Glutamatergic neuron (in vitro differentiated cells): ENCODE data around the gene FRMD3. TPM values are rescaled to one million over a fixed set of nuclear protein-coding genes. Genes with fewer than 3 reads are reported as not detected.

ENCODE experiments used
- DNase-seq: peaks from one replicate; pipeline ENCODE4 v3.0.0; 2022
- H3K27ac Mint-ChIP-seq: one replicate; pipeline ENCODE4 v1.8.0; 2020; ENCODE audit warnings: mild to moderate bottlenecking, mixed read lengths, inconsistent platforms; ENCODE audit not compliant: unreplicated experiment
- H3K27me3 Mint-ChIP-seq: one replicate; pipeline ENCODE4 v1.8.0; 2020; ENCODE audit warnings: mild to moderate bottlenecking, moderate library complexity, mixed read lengths, inconsistent platforms; ENCODE audit not compliant: unreplicated experiment
- H3K36me3 Mint-ChIP-seq: one replicate; pipeline ENCODE4 v1.8.0; 2020; ENCODE audit warnings: mild to moderate bottlenecking, mixed read lengths, inconsistent platforms; ENCODE audit not compliant: unreplicated experiment
- H3K4me1 Mint-ChIP-seq: one replicate; pipeline ENCODE4 v1.8.0; 2020; ENCODE audit warnings: mild to moderate bottlenecking, low read depth, mixed read lengths, inconsistent platforms; ENCODE audit not compliant: unreplicated experiment
- H3K4me3 Mint-ChIP-seq: one replicate; pipeline ENCODE4 v1.8.0; 2020; ENCODE audit warnings: mild to moderate bottlenecking, mixed read lengths, inconsistent platforms; ENCODE audit not compliant: unreplicated experiment
- H3K9me3 Mint-ChIP-seq: one replicate; pipeline ENCODE4 v1.8.0; 2020; ENCODE audit warnings: mild to moderate bottlenecking, moderate library complexity, mixed read lengths, inconsistent platforms; ENCODE audit not compliant: unreplicated experiment
- total RNA-seq: library from RNA; stranded (reverse); fragmentation: NEBNext Ultra II Directional; extraction: Animal tissue kit (Norgen Biotek cat#: 25700); gene quantifications from one replicate; pipeline ENCODE4 v1.2.1, GENCODE V29; 2021; ENCODE audit not compliant: unreplicated experiment
- TF ChIP-seq, protein P1 (sequence below): fragments of 200-600 bp; sonication (generic); IDR thresholded peaks from one replicate; pipeline ENCODE4 v1.5.0; 2021; ENCODE audit not compliant: partially characterized antibody, unreplicated experiment

The FRMD3 gene
- total RNA-seq, 1 donor from 2014 or later, result 20.7 TPM

DNA sequence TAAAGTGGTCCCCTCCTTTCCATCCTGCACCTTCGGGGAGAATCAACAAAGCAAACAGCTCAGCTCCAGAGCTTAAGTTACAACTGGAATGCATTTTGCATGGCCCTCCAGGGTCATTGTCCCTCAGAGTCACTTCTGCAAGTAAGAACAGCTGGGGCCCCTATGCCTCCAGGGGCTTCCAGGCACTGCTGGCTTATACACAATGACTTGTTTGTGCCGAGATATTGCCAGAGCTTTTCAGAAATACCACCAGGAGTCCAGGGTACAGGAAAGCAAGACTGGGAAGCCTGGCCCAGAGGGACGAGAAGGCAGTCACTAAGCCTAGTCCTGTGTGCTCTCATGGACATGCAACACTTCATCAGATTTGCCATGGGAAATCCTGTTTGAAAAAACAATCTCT, 11.3 kb downstream of the FRMD3 start:
- H3K9me3 Mint-ChIP-seq, result peaks cover 2% of the 10 kb centered on the region
- H3K4me3 Mint-ChIP-seq, result peak overlapping the region; percentile 39
- H3K27me3 Mint-ChIP-seq, result no peaks in the 10 kb centered on the region
- no peaks in the 10 kb centered on the region for H3K36me3 Mint-ChIP-seq
- TF ChIP-seq, protein P1, sequence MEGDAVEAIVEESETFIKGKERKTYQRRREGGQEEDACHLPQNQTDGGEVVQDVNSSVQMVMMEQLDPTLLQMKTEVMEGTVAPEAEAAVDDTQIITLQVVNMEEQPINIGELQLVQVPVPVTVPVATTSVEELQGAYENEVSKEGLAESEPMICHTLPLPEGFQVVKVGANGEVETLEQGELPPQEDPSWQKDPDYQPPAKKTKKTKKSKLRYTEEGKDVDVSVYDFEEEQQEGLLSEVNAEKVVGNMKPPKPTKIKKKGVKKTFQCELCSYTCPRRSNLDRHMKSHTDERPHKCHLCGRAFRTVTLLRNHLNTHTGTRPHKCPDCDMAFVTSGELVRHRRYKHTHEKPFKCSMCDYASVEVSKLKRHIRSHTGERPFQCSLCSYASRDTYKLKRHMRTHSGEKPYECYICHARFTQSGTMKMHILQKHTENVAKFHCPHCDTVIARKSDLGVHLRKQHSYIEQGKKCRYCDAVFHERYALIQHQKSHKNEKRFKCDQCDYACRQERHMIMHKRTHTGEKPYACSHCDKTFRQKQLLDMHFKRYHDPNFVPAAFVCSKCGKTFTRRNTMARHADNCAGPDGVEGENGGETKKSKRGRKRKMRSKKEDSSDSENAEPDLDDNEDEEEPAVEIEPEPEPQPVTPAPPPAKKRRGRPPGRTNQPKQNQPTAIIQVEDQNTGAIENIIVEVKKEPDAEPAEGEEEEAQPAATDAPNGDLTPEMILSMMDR, result no peak
- no peak overlapping the region for H3K27ac Mint-ChIP-seq
- peaks cover 10% of the 10 kb centered on the region for H3K4me1 Mint-ChIP-seq
- DNase-seq, result peak; percentile 52

DNA sequence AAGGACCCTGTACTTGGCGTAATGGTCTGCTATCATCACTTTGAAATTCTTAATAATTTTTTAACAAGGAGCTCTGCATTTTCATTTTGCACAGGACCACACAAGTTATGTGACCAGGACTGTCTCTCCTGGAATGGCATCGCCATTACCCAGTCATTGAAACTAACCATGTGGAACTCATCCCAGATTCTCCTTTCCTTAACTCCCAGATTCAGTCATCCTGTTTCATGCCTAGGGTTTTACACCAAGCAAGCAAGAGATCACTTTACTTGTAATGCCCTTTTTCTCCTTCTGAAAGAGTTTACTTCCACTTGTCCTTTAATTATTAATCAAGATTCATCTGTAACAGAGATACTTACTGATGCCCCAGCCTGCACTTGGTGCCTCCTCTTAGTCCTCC, 12.0 kb downstream of the FRMD3 start:
- peak overlapping the region; percentile 3 for H3K4me3 Mint-ChIP-seq
- H3K27me3 Mint-ChIP-seq, result no peaks in the 10 kb centered on the region
- no peak overlapping the region for H3K27ac Mint-ChIP-seq
- TF ChIP-seq, protein P1, result no peak
- DNase-seq, result no peak
- peaks cover 2% of the 10 kb centered on the region for H3K9me3 Mint-ChIP-seq
- no peaks in the 10 kb centered on the region for H3K36me3 Mint-ChIP-seq
- H3K4me1 Mint-ChIP-seq, result peaks cover 10% of the 10 kb centered on the region

DNA sequence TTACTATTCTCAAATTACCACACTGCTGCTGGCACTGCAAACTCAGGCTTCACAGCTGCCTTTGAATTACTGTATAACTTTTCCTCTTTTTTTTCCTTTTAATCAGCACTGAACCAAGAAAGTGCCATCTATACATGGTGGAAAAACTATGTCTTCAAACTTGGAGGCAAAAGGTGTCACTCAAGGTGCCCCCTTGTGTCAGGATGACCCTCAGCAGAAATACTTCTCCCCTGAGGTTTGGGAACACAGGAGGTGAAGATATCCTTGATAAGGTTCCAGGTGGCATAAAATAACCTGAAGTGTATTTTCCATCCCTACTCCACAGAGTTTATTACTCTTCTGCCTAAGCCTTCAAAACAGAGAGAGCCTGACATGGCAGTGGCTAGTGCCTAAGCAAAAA, 14.5 kb downstream of the FRMD3 start:
- Mint-ChIP-seq H3K27me3 (no peaks in the 10 kb centered on the region), H3K36me3 (no peaks in the 10 kb centered on the region), H3K9me3 (no peaks in the 10 kb centered on the region), H3K27ac (no peak overlapping the region), H3K4me1 (peaks cover 10% of the 10 kb centered on the region), H3K4me3 (no peak overlapping the region)
- DNase-seq, result no peak
- TF ChIP-seq, protein P1, result no peak

DNA sequence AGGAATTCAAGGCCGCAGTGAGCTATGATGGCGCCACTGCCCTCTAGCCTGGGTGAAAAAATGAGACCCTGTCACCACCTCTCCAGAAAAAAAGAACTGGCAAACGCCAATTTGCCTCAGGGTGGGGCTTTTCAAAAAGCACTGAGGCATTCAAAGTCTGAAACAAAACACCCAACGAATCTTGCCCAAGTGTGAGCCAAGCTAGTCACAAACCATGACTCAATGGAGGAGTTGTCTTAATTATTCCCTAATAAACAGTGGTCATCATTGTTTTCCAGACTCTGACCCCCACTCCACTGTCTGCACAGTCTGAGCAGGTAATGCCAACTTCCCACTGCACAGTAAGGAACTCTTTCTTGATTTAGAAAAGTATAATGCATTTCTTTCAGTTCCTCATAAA, 16.8 kb downstream of the FRMD3 start:
- no peak for DNase-seq
- H3K4me1 Mint-ChIP-seq, result peaks cover 4% of the 10 kb centered on the region
- no peak overlapping the region for H3K4me3 Mint-ChIP-seq
- H3K27me3 Mint-ChIP-seq, result peaks cover 2% of the 10 kb centered on the region
- TF ChIP-seq, protein P1, result no peak
- H3K9me3 Mint-ChIP-seq, result peaks cover 1% of the 10 kb centered on the region
- H3K27ac Mint-ChIP-seq, result no peak overlapping the region
- H3K36me3 Mint-ChIP-seq, result peaks cover 4% of the 10 kb centered on the region

DNA sequence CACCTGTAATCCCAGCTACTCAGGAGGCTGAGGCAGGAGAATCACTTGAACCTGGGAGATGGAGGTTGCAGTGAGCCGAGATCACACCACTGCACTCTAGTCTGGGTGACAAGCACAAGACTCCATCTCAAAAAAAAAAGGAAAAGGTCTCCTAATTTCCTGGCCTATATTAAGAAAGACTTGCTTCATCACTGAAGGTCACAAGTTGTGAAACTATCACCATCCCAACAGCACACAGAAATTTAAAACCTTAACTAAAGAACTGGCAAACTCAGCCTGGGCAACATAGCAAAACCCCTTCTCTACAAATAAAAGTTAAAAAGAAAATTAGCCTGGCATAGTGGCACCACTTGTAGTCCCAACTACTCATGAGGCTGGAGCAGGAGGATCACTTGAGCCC, 17.2 kb downstream of the FRMD3 start:
- Mint-ChIP-seq H3K9me3 (peaks cover 2% of the 10 kb centered on the region), H3K4me1 (peaks cover under 1% of the 10 kb centered on the region), H3K4me3 (no peak overlapping the region), H3K27me3 (peaks cover 2% of the 10 kb centered on the region), H3K27ac (no peak overlapping the region), H3K36me3 (peaks cover 4% of the 10 kb centered on the region)
- no peak for DNase-seq
- TF ChIP-seq, protein P1, result no peak
